Brain pericyte (primary cell): Measurements from ENCODE around the gene DYNC1LI1.

Experiments
- DNase-seq: peaks from one replicate; pipeline ENCODE4 v3.0.0-alpha.2; 2012; ENCODE audit warnings: low read depth, low spot score

The DYNC1LI1 gene

DNA sequence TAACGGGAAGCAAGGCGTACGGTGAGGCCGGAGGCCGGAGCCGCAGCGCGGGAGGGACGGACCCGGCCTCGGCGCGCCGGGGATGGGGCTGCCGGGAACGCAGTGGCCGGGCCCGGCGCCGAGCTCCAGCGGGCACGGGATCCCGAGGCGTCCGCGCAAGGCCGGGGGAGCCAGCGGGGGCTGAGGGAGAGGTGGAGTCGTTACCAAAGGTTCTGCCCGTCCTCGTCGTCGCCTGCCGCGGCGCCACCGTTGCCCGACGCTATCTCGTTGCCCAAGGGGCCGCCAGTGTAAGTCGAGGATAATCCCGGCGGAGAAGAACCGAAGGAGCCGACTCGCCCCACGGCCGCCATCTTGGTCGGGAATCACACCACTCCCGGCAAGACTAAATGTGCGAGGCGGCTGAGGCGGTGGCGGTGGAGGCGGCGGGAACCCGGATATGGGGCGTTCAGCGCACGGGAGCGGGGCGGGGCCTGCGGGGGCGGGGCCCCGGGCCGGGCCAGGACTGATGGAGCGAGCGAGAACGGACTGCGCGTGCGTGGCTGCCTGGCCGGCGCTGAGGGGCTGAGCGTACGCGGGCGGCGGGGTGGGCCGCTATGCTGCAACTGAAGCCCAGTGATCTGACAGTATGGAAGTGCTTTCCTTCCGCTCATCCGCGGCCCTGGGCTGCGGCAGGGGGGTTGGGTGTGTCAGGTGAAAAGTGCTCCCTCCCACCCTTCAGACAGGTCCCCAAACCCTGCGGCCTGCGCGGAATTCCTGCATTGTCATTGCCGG, at the start of gene DYNC1LI1:
DYNC1LI1 (minus strand) TSS at position 438 of the 771 bp plus-strand sequence; CDS start at position 350, 88 bp downstream.
- peak; percentile 74 for DNase-seq

DNA sequence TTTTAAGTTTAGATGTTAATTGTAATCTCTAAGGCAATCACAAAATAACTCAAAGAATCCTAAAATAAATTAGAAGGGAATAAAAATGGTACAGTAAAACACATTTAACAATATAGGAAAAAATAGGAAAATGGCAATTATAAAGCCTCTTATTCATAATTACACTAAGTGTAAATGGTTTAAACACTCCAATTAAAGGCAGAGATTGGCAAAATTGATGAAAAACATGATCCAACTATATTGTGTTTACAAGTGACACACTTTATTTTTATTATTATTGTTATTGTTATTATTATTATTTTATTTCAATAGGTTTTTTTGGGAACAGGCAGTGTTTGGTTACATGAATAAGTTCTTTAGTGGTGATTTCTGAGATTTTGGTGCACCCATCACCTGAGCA, 48.7 kb upstream of the DYNC1LI1 start:
- no peak for DNase-seq

DNA sequence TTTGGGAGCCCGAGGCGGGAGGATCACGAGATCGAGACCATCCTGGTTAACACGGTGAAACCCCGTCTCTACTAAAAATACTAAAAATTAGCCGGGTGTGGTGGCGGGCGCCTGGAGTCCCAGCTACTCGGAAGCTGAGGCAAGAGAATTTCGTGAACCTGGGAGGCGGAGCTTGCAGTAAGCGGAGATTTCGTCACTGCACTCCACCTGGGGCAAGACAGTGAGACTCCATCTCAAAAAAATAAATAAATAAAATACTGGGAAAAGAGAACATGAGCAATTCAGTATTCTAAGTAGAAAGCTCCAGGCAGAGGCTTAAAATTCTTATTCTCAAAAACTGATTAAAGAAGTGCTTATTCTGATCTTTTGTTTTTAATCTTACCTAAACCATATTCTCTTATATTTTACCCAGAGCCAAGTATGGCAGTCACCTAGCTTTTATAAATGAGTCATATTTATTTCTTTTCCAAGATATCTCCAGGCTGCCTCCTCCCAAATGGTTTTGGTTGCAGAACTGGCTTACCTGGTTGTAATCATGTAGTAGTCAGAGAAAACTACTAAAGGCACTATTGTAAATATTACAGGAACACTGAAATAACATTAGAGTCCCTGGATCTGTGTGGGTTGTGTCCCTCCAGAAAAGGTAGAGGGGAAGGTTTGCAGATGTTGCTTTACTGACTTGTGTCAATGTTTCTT, 45.8 kb upstream of the DYNC1LI1 start:
- no peak for DNase-seq

DNA sequence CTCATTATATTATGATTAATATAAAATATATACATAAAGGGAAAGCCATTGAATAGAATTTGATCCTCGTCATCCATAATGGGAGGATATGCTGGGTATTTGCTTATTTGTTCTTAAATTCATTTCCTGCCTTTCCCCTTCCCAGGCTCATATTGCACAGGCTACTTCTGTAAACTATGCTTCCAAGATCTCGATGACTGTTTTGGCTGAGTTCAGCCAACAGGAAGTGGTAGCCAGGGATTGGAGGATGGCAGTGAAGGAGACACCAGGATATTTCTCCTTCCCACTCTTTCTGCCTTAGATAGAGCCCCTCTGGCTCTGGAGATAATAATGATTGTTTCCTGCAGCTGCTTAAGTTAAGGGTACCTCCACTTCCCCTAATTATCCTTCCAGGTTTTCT, 44.3 kb upstream of the DYNC1LI1 start:
- no peak for DNase-seq

DNA sequence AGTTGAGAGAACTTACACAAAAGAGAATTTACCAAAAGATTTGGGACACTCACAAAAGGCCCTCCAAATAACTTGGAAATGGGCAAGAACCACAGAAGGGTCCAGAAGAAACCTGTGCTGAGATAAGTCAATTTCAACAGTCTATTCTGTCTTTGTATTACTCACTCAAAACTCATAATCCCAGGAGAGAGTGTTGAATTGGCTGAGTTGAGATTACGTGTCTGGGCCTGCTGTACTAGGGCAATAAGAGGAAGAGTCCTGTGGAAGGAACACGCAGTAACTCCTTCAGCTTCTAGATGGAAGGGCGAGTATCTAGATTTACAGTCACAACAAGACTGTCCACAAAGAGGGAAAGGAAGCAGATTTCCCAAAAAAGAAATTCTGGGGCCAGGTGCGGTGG, 42.5 kb upstream of the DYNC1LI1 start:
- no peak for DNase-seq

DNA sequence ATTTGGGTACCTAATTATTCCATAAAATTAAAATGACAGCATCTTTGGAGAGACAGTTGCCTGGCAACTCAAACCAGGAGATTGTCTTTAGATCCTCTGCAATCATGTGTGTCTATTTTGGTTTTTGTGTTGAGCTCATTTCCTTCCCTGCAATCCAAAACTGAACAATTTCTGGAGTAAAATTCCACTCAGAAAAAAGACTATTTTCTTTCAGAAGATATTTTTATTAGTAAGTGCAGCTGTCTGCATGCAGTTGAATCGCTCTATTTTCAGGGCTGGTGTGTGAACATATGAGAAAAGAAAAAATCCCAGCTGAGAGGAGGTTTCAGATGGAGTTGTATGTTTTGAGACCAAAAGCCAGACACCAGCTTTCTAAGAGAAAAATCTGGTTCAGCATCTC, 41.9 kb upstream of the DYNC1LI1 start:
- DNase-seq, result no peak

DNA sequence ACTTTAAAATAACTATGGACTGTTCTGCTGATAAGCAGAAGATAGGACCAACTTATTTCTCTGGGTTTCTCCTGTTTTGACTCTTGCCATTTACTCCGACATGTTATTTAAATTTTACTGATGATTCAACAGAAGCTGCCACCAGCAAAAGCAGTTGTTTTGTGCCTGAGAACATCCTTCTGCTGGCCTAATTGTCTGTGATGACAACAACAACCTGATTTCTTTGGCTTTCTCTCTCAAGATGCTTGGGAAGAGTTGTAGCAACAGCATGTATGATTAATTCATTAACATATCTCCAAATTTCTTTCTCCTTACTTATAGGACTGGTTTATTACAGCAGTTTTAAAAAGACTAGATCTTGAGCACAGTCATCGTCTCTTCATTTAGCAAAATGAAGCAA, 36.9 kb upstream of the DYNC1LI1 start:
- no peak for DNase-seq

DNA sequence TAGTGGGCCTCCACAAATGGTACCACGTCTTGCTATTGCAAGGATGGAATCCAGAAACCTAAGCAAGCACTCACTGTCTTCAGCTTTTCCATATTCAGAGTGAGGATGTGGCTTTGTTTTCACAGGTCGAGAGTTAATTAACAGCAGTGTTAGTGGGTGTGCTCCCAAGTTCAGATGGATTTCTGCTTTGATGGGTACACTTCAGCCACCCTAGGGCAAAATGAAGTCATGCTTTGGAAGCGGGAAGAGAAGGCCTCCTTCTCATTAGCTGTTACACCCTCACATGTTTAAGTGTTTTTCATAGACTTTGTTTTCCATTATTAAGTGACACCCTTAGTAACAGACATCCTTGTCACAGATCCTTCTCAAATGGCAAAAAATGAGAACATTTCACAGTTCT, 36.3 kb upstream of the DYNC1LI1 start:
- DNase-seq, result no peak

DNA sequence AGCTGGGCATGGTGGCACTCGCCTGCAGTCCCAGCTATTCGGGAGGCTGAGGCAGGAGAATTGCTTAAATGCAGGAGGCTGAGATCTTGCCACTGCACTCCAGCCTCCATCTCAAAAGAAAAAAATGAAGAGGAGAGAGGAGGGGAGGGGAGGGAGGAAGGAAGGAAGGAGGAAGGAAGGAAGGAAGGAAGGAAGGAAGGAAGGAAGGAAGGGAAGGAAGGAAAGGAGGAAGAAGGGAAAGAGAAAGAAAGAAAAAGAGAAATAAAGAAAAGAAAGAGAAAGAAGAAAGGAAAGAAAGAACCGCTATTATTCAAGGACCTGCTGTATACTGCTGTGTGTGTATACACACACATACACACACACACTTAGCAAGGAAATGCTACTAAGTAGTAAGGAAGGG, 35.6 kb upstream of the DYNC1LI1 start:
- no peak for DNase-seq

DNA sequence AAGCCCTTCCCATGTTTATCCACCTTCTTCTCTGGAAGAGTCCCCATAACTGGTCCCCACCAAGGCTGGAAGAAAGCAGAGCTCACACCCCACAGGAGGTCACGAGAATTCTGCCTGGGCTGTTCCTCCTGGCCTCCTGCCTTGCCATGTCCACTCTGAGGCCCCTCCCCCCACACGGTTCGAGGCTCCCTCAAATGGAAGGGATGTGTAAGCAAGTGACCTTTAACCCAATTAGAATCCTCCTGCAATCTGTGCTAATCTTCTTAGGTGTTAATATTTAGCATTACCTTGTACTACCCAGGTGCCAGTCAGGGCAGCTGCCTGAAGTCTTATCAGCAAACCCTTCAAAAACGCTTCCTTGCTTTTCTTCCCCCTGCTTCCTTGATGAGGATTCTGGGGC, 32.4 kb upstream of the DYNC1LI1 start:
- DNase-seq, result no peak

DNA sequence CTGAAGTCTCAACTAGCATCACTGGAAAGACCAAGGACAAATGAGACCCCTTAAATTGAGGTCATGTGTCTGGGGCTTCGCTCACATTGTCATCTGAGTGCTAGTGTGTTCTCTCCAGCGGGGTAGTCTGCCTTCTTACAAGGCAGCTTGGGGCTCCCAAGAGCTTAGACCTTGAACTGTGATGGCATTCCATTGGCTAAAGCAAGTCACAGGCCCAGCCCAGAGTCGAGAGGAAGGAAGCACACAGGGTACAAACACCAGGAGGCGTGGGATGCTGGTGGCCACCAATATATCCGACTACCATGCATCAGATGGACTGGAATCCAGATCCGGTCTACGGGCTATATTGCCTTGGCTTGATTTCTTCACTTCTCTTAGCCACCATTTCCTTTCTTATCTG, 31.5 kb upstream of the DYNC1LI1 start:
- no peak for DNase-seq

DNA sequence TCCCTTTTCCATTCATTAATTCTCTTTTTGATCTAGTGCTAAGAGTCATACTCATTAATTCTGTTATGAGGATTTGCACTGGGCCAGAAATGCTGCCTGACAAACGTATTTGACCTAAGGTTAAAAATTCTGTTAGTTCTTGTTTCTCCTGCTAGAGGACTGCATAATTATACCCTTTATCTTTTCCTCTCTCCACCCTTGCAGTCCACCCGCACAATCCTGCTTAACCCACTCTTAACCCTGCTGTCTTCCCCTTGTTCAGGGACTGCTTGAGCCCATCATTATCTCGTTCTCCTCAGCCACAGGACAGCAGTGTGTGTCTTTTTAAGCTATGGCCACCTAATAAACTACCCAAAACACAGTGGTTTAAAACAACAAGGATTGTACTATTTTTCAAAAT, 31.1 kb upstream of the DYNC1LI1 start:
- DNase-seq, result no peak

DNA sequence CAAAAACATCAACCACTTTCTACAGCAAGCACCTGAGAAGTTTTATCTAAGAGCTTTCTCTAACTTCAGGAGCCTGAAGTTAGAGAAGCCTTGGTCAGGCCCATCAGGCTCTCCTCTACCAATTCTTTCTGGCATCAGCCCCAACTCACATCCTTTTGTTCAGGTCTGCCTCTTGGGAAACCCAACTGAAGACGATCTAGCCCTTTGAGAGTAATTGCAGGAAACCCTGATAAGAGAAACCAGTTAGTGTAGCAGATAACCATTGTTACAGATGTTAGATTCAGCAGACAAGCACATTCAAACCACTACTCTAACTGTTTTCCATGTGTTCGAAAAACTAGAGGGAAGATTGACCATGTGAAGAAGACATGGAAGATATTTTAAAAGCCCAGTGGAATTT, 27.0 kb upstream of the DYNC1LI1 start:
- DNase-seq, result no peak

DNA sequence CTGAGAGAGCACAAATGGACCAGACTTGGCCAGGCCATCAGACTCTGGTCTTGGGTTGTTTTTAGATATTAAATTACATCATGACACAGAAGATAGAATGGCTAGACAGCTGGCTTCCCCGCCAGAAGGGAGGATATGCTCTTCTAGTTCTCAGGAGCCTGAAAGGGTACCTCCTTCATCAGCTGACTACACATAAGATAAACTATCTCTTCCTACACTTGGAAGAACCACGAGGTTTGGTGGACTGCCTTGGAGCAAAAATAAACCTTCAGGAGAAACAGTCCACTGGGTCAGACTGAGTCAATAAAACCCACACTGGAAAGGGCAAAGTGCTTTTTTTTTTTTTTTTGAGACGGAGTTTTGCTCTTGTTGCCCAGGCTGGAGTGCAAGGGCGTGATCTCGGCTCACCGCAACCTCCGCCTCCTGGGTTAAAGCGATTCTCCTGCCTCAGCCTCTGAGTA, 26.3 kb upstream of the DYNC1LI1 start:
- no peak for DNase-seq

DNA sequence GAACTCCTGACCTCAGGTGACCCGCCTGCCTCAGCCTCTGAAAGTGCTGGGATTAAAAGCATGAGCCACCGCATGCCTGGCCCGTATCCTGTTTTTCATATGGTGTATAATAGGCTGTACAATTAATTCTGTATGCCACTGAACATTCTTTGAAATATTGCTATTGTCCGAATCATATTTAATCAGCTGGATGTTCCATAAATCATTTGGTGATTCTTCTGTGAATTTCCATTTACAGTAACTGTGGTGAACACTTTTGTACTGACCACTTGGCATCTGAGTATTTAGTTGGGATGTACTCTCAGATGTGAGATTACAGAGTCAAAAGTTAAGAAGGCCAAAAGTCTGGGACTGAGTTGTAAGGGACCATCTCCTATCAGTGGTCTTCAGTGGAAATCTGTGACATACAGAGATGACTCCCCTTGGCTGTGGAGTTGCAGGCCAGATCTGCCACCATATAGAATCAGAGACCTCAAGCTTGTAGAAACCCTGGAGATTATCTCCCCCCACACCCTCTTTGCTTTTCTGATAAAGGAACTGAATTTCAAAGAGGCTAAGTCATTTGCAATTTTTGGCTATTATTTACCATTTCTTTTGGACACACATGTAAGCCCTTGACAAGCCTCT, 25.7 kb upstream of the DYNC1LI1 start:
- no peak for DNase-seq

DNA sequence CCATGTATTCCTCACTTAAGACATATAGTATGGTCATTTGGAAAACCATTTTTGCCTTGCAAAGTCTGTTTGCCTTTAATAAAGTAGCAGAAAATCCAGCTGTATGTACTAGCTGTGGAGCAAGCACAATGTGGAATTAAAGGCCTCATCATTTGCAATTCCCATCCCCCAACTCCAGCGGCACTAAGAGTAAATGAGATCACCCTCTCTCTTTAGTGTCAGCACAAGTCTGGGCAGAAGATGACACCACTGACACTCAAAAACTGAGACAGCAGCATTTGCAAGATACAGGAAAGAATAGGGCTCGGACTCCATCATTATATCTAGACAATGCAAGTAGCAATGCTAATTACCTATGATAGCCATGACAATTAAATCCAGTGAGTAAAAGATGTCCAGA, 24.7 kb upstream of the DYNC1LI1 start:
- no peak for DNase-seq

DNA sequence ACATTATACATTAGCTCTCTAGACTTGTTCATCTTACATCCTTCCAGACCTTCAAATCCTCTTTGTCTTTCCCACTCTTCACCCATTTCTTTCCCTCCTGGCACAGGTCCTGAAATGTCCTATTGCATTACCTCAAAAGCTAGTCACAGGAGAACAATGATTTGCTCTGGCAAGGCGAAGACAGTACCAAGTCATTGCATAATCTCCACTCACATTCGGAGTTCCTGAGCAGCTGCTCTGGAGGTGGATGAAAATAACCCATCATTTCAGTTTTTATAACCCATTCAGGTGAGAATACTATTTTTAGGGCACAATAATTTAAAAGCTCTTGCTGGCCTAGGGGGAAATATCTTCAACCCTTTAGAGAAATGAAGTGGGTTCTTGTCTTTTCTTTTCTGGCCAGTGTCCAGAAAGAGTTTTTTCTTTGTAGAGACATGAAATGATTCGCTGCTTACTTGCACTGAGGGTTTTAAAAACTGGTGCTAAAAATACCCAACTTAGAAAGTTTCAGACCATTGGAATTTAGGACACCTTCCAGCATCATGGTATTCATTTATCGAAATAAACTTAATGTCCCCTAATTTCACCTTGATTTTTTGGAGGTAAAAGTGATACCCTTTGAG, 23.4 kb upstream of the DYNC1LI1 start:
- DNase-seq, result no peak

DNA sequence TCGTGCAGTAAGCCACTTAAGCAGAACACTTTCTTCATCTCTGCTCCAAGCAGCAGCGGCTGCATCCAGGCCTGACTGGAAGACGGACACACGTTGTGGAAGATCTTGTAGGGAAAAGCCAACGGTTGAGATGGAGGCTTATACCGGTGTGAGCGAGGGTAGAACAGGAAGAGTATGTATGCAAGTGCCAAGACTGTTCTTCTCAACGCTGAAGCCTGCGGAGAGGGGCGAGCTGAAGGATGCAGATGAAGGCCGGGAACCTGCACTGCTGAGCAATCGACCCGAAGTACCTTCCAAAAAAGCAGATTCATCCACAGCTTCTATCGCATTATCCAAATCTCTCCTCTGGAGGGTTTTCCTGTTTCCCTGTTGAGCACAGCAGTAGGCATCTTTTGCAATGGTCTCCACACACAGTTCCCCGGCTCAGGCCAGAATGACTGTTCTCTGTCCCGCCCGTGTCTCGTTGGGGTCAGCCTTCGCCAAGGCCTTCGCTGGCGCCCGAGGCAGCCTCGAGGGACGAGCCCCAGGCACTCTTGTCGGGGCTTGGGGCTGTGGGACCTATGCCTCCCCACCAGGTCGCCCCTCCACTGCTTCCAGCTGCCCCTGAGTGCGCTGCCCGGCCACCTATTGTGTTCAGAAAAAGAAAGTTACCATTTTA, 22.2 kb upstream of the DYNC1LI1 start:
- DNase-seq, result no peak

DNA sequence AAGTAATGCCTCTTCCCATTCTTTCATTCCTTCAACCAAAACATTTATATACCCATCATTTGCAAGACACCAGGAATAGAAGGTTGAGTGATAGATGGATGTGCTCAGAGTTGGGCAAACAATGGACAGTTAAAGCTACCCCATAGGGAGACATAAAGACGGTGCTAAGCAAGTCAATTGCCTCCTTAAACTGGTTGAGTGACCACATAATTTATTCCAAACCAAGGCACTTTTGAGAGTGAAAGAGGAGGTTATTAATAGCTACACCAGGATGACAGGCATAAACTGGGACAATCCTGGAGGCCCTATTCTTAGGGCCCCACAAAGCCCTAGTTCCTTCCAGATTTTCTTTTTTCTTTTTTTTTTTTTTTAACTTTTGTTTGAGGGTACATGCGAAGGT, 21.4 kb upstream of the DYNC1LI1 start:
- no peak for DNase-seq

DNA sequence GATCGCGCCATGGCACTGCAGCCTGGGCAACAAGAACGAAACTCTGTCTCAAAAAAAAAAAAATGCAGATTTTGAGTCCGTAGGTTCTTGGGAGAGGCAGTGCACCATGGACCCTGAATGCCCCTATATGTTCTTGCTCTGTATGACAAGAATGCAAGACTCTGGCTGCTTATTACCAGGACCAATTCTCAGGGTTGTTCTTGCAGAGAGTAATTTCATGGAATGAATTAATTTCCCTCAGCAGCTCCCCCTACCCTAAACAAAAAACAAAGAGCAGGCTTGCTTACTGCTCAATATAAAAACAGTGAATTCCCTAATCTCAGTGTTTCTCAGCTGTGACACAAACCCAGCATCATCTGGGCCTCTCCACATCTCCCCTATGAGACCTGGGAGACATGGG, 20.5 kb upstream of the DYNC1LI1 start:
- no peak for DNase-seq

DNA sequence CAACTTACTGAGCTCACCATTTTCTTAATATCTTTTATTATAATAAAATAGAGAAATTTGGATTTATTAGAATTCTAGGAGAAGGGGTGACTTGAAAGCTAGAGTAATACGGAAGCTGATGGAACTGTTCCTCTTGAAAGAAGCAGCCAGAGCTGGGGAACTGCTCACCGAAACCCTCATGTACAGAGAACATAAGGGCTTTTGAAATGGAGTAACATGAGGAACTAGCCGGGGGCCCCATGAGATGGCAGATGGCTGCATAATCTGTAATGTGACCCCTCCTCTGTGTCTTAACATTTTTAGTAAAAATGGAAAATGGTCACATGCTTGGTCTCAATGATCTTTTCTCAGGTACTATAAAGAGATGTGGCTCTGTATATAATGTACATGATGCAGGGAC, 15.7 kb upstream of the DYNC1LI1 start:
- DNase-seq, result no peak

DNA sequence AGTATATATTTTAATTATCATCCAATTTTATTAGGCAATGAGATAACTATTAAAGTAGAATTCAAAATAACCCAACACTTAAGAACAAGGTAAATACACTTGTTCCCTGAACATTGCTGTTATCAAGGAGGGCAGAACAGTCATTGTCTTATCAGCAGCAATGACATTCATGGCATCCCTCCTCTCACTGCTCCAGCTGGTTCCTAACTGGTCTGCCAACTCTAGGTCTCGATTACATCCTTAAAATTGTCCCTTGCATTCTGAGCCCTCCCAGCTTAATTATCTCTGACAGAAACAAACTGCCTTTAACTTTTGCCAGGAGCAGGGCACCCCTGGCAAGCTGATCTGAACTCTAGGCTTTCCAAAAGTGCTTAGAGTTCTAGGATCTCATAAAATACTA, 14.0 kb upstream of the DYNC1LI1 start:
- DNase-seq, result no peak
